Esophagus muscularis mucosa (tissue), 3 donors: Measurements from ENCODE around the gene CMTM8.

Experiments
- CTCF ChIP-seq, 3 experiments: fragments of 200-600 bp in 2 of 3; fragments of 450-650 bp in 1 of 3; sonication (generic) in 2 of 3; IDR thresholded peaks; one replicate each; pipeline ENCODE4 v1.5.1; 2017 to 2019; ENCODE audit warnings: antibody characterized with exemption in 3 of 3, mild to moderate bottlenecking in 2 of 3, moderate library complexity in 1 of 3
- POLR2A ChIP-seq: fragments of 450-650 bp; IDR thresholded peaks from one replicate; pipeline ENCODE4 v1.6.1; 2017; ENCODE audit warnings: antibody characterized with exemption, moderate library complexity, mild to moderate bottlenecking, low read depth
- POLR2AphosphoS5 ChIP-seq, 2 donors: sonication (generic); formaldehyde crosslinking; IDR thresholded peaks; one replicate each; pipeline ENCODE4 v1.6.1; 2017; ENCODE audit warnings: antibody characterized with exemption in 2 of 2

- no peak for TF ChIP-seq POLR2AphosphoS5 (IDR thresholded peaks at IDR 0.05)
- no peak for TF ChIP-seq CTCF (IDR thresholded peaks at IDR 0.05)
- TF ChIP-seq POLR2A, result no peak
Observed at GRCh38 chr3:32392536-32393302, 154.2 kb downstream of the CMTM8 start.
